HL-60/S4 treated with phorbol 12-myristate 13-acetate at 8.2 ng/mL for 4 days and 3 days (cell line): ENCODE data around the gene PKHD1.

Source experiments
- in situ Hi-C: fragments of 300-500 bp; cut with MboI; formaldehyde crosslinking; loops from 2 replicates; pipeline ENCODE4 v1.15.0; 2022; ENCODE audit warnings: low sequenced_read_pairs

PKHD1 gene

DNA sequence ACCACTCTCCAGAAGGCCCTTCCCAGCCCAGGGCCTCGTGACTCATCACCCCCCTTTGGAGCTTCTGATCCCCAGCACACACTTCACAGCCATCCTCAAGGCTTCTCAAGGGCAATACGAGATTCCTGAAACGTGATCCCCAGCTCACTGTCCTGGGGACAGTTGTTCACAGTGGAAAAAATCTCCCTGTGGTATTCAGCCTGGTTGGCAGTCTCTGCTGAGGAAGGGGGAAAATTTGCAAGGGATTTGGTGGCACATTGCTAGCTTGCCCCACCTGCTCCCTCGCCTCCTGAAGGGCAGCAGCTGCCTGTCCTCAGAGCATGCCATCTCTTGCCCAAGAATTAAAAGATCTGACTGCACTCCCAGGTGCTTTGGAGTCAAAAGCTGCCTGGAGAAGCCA is 20.7 kb upstream of the PKHD1 start:
- in situ Hi-C loops, result no loop called here

DNA sequence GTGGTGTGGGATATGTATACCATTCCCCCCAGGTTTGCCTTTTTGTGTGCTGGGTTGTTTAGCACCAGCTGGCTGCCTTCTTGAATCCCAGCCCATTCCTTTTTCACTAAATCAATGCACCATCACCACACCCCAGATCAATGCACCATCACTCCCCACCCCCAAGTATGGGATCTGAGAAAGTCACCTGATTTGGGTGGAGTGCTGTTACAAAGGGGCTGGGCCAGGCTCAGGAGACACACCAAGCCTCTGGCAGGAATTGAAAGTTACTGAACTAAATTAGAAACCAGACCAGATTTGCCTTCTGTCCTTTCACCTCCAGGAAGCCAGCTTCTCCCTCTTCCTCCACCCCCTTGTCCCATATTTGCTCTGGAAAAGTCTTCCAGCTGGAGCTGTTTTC is 19.6 kb upstream of the PKHD1 start:
- in situ Hi-C loops, result no loop called here

GRCh38 chr6:52104979-52105378 is 17.6 kb upstream of the PKHD1 start:
- in situ Hi-C loops, result no loop called here

DNA sequence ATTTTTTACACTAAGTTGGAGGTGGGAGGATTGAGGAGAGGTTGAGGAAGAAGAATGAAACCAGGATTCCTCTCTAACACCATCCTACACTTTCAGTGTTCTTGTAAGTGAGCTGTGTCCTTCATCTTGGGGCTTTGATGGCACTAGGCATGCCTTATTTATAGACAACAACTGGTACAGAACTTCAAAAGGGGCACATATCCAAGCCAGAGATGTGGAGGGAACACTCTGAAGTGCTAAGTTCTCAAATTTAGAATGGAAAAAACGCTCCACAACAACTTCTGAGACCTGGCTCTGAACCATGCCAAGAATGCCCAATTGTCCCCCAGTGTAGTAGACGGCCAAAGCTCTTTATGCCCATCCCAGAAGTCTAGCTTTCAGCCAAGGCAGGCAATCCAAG is 16.2 kb upstream of the PKHD1 start:
- in situ Hi-C loops, result no loop called here

DNA sequence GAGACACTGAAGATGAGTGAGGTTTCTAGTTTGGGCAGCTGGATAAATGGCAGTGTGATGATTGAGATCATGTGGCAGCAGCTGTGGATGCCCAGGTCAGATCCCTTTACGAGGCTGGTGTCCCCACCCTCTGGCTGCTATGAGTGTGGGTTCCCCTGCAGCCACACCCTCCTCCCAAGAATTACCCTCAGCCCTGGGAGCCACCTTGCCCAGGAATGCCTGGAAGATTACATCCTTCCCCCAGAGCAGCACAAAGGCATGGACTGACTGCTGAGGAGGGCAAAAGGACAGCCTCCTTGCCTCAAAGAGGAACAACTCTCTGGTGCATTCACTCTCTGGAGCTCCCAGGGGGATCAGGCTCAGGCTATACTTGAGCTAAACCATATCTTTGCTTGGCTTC is 15.0 kb upstream of the PKHD1 start:
- in situ Hi-C loops, result no loop called here

DNA sequence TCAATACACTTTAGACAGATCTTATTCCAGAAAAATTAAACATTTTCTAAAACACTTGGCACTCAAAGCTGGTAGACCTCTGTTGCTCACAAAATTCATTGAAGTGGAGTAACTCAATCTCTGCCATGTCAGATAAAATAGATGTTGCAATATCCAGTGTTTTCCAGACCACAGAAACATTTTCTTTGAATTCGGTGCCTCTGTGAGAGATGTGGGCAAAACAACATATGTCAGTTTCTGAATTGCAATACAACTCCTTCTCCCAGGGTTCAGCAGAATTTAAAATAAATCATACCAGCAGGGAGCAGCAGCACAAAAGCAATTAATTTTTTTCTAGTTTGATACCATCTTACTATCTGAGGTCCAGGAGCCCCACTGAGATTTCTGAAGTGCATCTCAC is 11.3 kb upstream of the PKHD1 start:
- in situ Hi-C loops, result no loop called here

GRCh38 chr6:52089758-52090348 is 2.4 kb upstream of the PKHD1 start:
- in situ Hi-C loops, result no loop called here

DNA sequence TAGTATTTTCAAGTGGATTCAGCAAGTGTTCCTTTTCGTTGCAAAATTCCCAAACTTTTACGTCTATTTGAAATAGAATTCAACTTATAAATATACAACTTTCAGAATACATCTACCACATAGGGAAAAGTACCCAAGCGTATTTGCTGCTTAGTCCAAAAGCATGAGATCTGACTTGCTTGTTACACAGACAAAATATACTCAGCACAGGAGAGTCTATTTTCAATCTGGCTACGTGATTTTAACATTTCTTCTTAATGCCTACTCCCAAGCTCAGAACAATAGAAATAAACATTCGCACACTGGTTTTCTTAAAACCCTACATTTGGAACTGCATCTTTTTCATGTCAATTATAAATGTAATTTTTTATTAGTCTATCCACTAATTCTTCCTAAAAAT is 672 bp downstream of the PKHD1 start:
- in situ Hi-C loops, result no loop called here

GRCh38 chr6:52081237-52081636 is 6.2 kb downstream of the PKHD1 start:
- in situ Hi-C loops, result no loop called here

DNA sequence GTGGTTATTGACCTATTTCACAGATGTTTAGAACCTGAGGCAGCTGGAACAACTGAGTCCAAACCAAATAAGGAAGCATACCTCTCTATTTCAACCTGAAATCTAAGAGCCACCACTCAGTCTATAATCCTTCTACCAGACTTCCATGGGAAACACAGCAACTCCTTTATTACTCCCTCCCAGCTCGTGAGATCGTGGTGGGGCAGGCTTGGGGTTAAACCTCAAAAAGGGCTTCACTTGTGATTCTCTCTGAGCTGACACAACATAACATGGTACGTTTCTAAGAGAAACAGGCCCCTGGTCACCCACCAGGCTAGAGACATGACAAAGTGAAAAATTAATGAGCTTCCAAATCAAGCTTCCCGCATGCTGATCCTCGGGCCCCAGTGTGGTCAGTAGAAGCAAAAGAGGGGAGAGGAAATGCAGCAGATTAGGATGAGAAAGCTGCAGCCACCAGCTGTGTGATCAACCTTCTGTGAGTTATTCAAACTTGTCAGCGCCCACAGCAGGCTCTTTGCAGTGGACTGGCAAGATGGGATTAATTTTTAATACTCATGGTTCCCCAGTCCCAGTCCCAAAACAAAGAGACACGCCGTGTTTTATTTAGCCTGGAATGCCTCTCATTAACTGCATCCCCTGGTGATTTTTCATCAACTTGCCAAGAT is 9.3 kb downstream of the PKHD1 start:
- in situ Hi-C loops, result no loop called here

DNA sequence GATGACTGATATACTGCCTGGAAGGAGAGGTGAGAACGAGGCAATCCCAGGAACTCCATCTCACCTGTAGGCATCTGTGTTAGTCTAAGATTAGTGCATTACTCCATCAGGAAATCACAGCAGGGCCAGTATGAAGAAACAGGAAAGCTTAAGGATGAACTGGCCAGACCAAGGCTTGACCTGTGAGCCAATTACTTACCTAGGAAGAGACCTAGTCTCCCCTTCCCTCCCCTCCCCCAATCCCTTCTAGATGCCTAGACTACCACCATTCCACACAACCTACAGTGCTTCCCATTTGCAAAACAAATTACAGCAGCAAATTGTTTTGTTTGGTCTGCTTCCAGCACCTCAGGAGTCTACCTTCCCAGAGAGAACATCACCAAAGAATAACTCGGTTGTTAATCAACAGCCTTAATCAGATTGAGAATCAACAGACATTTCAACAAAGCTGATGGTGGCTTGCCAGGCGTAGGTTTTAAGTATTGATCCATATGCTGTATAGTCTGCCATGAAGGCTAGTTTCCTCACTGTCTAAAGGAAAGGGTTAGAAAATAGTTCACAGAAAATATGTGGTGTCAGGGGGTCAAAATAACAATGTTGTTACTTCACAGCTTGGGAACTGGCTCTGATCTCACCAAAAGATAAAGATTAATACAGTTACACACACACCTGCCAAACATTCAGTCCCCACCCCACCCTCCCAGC is 10.1 kb downstream of the PKHD1 start:
- in situ Hi-C loops, result no loop called here

GRCh38 chr6:52076791-52077179 is 10.6 kb downstream of the PKHD1 start:
- in situ Hi-C loops, result no loop called here

GRCh38 chr6:52074716-52075115 is 12.7 kb downstream of the PKHD1 start:
- in situ Hi-C loops, result no loop called here

DNA sequence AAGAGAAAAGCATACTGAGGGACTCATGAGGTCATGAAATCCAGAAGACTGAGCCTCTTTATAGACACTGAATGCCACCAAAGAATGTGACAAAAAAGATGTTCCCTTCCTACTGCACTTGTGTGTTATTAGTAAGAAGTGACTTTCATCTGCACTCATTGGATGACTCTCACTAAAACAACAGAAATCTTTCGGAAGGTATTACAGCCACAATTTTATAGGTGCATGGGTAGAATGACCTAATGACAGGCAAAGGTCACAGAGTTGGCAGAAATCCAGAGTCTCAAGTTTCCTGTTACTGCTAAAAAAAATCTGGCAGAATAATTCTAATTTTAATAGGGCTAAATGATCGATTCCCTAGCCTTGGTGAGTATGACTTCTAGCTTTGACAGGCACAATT is 13.3 kb downstream of the PKHD1 start:
- in situ Hi-C loops, result no loop called here

GRCh38 chr6:52065621-52066020 is 21.8 kb downstream of the PKHD1 start:
- in situ Hi-C loops, result no loop called here

DNA sequence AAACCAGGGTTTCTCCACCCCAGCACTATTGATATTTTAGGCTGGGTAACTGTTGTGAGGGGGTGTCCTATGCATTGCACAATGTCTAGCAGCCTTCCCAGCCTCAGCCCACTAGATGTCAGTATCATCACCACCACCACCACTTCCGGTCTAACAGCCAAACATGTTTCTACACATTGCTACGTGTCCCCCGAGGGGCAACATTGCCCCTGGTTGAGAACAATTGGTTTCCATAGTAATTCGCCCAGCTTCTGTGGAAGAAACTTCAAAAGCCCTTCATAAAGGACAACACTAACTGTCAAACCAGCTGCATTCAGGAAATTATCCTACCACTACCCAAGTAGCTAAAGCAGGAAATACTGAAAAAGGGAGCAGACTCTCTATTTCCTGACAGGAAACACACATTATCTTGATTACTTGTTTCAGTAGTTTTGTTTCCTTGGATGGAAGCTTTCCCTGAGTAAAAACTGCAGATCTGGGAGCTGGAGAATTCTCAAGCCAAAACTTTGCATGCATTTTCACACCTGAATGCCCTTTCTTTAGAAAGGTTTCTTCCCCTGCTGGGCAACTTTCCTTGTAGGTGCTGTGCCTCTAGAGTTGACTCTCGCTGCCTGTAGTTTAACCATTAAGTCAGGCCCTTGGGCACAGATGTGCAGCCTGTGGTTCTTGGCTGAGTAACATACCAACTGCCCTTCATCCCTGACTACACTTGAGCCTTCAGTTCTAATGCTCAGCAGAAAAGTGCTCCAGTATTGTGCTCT is 23.6 kb downstream of the PKHD1 start:
- in situ Hi-C loops, result no loop called here

- in situ Hi-C loops, result no loop called here
Observed at GRCh38 chr6:52061481-52061880, 25.9 kb downstream of the PKHD1 start.

DNA sequence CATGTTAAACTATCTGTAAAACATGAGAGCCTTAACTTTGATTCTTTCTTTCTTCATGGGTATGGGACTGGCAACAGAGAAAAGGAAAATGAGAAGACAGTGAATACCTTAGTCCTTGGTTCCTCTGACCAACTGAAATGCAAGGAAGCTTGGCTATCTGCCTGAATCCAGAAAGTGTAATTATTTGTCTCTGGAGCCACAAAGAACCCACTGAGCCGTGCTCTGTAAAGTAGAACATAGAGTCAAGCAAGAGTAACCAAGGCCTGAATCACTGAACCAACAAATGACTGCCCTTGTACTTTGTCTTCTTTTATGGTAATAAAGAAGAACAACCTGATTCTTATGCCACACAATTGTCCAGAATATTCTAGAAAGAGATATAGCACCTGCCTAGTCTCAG is 27.6 kb downstream of the PKHD1 start:
- in situ Hi-C loops, result no loop called here

DNA sequence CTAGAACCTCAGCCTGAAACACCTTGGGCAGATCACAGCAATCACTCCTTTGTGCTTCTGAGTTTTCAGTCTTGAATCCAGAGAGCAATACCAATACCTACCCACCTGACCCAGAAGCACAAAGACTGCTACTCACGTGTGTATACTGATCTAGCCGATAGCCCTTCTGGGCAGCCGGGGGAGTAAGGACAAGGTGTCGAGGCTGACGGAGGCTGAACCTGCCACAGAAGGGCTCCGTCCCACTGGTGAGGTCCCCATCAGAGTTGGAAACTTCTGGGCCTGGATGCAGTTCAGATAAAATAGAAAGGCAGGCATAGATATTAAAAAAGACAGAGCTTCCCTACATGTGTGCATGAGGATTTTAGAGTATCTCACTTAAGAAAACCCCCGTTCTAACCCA is 32.0 kb downstream of the PKHD1 start:
- in situ Hi-C loops, result no loop called here

- in situ Hi-C loops, result no loop called here
Observed at GRCh38 chr6:52053038-52053695, 34.2 kb downstream of the PKHD1 start.

DNA sequence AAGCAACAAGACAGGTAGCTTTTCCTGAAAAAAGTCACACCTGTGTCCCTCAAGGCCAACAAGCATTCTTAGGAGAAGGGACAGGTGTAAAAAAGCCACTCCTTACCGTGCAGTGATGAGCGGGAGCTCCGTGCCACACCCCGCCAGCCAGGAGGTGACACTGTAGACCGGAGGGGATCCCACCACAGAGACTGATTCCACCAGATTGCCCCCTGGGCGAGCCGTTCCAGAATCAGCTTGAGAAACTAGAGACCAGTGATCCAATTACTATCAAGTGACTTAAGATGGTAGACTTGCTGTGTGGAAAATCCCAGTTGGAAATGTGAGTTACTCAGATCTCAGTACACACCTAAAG is 37.4 kb downstream of the PKHD1 start:
- in situ Hi-C loops, result no loop called here
